Measurements from ENCODE around the gene OVCA2. TPM values are rescaled to one million over a fixed set of nuclear protein-coding genes. Genes with fewer than 3 reads are reported as not detected.

The OVCA2 gene
- polyA plus RNA-seq, 1 of the 3 experiments (the other 2 are of a cell fraction) = 59.2 TPM

DNA sequence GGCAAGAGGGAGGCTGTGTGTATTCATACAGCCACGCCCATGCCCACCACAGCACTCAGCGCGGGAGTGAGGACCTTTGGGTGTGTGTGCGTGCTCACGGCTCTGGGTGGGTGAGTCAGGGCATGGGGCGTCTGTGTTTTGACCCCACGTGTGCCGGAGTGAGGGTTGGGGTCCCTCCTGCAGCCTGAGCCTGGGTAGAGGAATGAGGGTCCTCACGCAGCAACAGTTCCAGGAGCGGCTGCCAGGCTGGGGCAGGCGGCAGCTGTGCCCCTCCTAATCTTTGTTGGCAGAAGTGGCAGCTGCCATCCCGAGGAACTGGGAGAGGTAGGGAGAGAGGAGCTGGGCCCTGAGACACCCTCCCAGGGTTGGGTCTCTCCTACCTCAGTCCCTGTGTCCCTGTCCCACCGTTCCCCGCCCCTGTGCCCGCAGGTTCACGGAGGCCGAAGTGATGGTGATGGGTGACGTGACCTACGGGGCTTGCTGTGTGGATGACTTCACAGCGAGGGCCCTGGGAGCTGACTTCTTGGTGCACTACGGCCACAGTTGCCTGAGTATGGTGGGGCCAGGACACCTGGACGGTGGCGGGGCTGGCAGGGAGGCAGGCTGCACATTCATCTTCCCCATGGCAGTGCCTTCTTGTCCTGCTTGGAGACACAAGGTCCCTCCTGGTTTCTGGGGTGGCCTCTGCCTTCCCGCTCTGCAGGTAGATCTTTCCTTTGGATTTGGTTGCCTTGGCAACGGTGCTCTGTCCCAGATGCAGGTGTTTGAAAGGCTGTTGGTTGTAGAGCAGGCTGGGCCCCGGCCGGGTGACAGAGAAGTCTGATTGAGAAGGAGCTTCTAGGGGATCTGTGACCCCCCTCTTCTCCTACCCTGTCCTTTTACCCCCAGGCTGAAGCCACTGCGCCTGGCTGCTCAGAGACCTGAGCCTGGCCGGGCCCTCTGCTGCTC lies 6.0 kb upstream of the OVCA2 start:
- no peak for DNase-seq
- Histone ChIP-seq H3K9ac (no peak overlapping the region), H2AFZ (ENCODE audit: low read depth) (no peak overlapping the region), H3K79me2 (ENCODE audit: insufficient read depth) (peaks cover 21% of the 10 kb centered on the region), H4K20me1 (ENCODE audit: insufficient read depth) (no peaks in the 10 kb centered on the region), H3K4me3 (ENCODE audit: low read depth in 2 of 2, low read length in 1 of 2) (no peak overlapping the region), H3K4me2 (no peak overlapping the region), H3K4me1 (ENCODE audit: control insufficient read depth in 1 of 2, insufficient read depth in 2 of 2, low read depth in 1 of 2, low read length in 1 of 2) (peaks cover 4 to 6% of the 10 kb centered on the region in 2 experiments; a peak in 2 of 4 replicates), H3K27ac (ENCODE audit: low read depth in 2 of 2, low read length in 1 of 2) (no peak overlapping the region), H3K9me3 (no peaks in the 10 kb centered on the region), H3F3A (replicated peaks; ENCODE audit: insufficient read depth) (no peaks in the 10 kb centered on the region), H3K9me2 (no peaks in the 10 kb centered on the region), H3K36me3 (replicated peaks in 1 of 2; ENCODE audit: control insufficient read depth in 1 of 2, insufficient read depth in 2 of 2, low read length in 1 of 2) (peaks cover 0 to 21% of the 10 kb centered on the region in 2 experiments), H3K27me3 (ENCODE audit: insufficient read depth) (no peaks in the 10 kb centered on the region)
- no peak for TF ChIP-seq RFX5 (IDR thresholded peaks at IDR 0.05; ENCODE audit: low read length)
- TF ChIP-seq TAF1 (IDR thresholded peaks at IDR 0.05; ENCODE audit: borderline replicate concordance, low read depth, low read length) = no peak
- no peak for TF ChIP-seq ELF1 (IDR thresholded peaks at IDR 0.05)
- TF ChIP-seq, protein P1, sequence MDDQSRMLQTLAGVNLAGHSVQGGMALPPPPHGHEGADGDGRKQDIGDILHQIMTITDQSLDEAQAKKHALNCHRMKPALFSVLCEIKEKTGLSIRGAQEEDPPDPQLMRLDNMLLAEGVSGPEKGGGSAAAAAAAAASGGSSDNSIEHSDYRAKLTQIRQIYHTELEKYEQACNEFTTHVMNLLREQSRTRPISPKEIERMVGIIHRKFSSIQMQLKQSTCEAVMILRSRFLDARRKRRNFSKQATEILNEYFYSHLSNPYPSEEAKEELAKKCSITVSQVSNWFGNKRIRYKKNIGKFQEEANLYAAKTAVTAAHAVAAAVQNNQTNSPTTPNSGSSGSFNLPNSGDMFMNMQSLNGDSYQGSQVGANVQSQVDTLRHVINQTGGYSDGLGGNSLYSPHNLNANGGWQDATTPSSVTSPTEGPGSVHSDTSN (IDR thresholded peaks at IDR 0.05) = no peak
- TF ChIP-seq, protein P2, sequence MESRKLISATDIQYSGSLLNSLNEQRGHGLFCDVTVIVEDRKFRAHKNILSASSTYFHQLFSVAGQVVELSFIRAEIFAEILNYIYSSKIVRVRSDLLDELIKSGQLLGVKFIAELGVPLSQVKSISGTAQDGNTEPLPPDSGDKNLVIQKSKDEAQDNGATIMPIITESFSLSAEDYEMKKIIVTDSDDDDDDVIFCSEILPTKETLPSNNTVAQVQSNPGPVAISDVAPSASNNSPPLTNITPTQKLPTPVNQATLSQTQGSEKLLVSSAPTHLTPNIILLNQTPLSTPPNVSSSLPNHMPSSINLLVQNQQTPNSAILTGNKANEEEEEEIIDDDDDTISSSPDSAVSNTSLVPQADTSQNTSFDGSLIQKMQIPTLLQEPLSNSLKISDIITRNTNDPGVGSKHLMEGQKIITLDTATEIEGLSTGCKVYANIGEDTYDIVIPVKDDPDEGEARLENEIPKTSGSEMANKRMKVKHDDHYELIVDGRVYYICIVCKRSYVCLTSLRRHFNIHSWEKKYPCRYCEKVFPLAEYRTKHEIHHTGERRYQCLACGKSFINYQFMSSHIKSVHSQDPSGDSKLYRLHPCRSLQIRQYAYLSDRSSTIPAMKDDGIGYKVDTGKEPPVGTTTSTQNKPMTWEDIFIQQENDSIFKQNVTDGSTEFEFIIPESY (IDR thresholded peaks at IDR 0.05; ENCODE audit: borderline replicate concordance, low read depth) = no peak
- no peak for TF ChIP-seq EP300 (IDR thresholded peaks at IDR 0.05; ENCODE audit: borderline replicate concordance in 1 of 2, low read depth in 1 of 2, low read length in 1 of 2)
- TF ChIP-seq NRF1 (IDR thresholded peaks at IDR 0.05; ENCODE audit: low read depth, low read length) = no peak
- no peak for TF ChIP-seq RAD21 (IDR thresholded peaks at IDR 0.05; ENCODE audit: low read length)
- TF ChIP-seq NFIC (IDR thresholded peaks at IDR 0.05; ENCODE audit: borderline replicate concordance) = no peak
- TF ChIP-seq FOXJ3 (CRISPR knock-in tag; IDR thresholded peaks at IDR 0.05) = no peak
- TF ChIP-seq SMC3 (IDR thresholded peaks at IDR 0.05; ENCODE audit: low read depth, low read length) = no peak
- TF ChIP-seq JUND (IDR thresholded peaks at IDR 0.05) = no peak
- no peak for TF ChIP-seq TCF12 (IDR thresholded peaks at IDR 0.05)
- no peak for TF ChIP-seq FOSL2 (IDR thresholded peaks at IDR 0.05; ENCODE audit: borderline replicate concordance, low read depth)
- no peak for TF ChIP-seq MXI1 (IDR thresholded peaks at IDR 0.05; ENCODE audit: low read depth, low read length)
- TF ChIP-seq GATA2 (CRISPR knock-in tag; IDR thresholded peaks at IDR 0.05) = no peak
- TF ChIP-seq POLR2AphosphoS5 (IDR thresholded peaks at IDR 0.05; ENCODE audit: low read depth, low read length) = no peak
- TF ChIP-seq, protein P3, sequence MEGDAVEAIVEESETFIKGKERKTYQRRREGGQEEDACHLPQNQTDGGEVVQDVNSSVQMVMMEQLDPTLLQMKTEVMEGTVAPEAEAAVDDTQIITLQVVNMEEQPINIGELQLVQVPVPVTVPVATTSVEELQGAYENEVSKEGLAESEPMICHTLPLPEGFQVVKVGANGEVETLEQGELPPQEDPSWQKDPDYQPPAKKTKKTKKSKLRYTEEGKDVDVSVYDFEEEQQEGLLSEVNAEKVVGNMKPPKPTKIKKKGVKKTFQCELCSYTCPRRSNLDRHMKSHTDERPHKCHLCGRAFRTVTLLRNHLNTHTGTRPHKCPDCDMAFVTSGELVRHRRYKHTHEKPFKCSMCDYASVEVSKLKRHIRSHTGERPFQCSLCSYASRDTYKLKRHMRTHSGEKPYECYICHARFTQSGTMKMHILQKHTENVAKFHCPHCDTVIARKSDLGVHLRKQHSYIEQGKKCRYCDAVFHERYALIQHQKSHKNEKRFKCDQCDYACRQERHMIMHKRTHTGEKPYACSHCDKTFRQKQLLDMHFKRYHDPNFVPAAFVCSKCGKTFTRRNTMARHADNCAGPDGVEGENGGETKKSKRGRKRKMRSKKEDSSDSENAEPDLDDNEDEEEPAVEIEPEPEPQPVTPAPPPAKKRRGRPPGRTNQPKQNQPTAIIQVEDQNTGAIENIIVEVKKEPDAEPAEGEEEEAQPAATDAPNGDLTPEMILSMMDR (IDR thresholded peaks at IDR 0.05) = no peak
- TF ChIP-seq EZH2phosphoT487 (IDR thresholded peaks at IDR 0.05; ENCODE audit: borderline replicate concordance, low read depth) = no peak
- POLR2A ChIA-PET = no interaction called here
- WGBS (ENCODE audit: low lambda C conversion rate) = 96% methylated on average over 17 of the region's 29 CpGs
- CTCF ChIA-PET = no interaction called here

Measured in SK-N-SH (cell line).